Measurements from ENCODE around the gene PNKP.

DNA sequence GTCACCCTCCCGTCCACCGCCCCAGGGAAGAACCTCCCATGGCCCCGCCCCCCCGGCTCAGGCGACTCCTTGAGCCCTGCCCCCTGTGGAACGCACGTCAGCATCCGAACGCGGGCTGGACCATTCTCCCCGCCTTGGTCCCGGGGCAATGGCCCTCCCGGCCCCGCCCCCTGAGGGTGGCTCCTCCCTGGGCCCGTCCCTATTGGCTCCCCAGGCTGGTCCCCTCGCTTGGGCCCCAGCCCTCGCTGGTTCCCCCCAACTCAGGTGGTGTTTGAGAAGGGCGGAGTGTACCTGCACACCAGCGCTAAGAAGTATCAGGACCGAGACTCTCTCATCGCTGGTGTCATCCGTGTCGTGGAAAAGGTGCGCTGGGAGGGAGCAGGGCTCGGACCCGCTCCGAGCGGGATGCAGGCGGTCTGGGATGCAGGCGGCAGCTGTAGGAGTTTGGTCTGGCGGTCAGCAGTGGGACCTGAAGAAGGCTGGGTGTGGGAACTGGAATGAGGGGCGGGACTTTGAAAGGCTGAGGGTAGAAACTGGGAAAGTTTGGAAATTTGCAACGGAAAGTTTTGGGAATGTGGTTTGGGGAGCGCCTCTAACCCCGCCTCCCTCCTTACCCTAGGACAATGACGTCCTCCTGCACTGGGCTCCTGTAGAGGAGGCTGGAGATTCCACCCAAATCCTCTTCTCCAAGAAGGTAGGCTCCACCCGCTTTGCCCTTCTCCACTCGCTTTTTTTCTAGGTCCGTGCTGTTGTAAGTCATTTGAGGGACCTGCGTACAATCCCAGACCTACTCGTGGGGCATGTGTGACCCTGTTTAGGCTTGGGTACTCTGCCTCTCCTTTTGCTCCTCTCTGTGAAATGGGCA is 10.7 kb upstream of the PNKP start:
- TF ChIP-seq EZH2phosphoT487 (IDR thresholded peaks at IDR 0.05; ENCODE audit: borderline replicate concordance, low read length) = no peak
- TF ChIP-seq, protein P1, sequence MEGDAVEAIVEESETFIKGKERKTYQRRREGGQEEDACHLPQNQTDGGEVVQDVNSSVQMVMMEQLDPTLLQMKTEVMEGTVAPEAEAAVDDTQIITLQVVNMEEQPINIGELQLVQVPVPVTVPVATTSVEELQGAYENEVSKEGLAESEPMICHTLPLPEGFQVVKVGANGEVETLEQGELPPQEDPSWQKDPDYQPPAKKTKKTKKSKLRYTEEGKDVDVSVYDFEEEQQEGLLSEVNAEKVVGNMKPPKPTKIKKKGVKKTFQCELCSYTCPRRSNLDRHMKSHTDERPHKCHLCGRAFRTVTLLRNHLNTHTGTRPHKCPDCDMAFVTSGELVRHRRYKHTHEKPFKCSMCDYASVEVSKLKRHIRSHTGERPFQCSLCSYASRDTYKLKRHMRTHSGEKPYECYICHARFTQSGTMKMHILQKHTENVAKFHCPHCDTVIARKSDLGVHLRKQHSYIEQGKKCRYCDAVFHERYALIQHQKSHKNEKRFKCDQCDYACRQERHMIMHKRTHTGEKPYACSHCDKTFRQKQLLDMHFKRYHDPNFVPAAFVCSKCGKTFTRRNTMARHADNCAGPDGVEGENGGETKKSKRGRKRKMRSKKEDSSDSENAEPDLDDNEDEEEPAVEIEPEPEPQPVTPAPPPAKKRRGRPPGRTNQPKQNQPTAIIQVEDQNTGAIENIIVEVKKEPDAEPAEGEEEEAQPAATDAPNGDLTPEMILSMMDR (IDR thresholded peaks at IDR 0.05; ENCODE audit: low read depth, low read length, poor library complexity, severe bottlenecking) = no peak
